ENCODE data around the gene STARD7. TPM values are rescaled to one million over a fixed set of nuclear protein-coding genes. Genes with fewer than 3 reads are reported as not detected.

STARD7 gene
- total and polyA plus RNA-seq, 2 of the 13 experiments (the other 11 are each of a cell fraction or from before 2014, with no cell fraction given), result 88.2 to 300 TPM

- H3K9ac ChIP-seq (ENCODE audit: insufficient read depth, low read depth, low read length), result no peak overlapping the region
- H3K79me2 ChIP-seq (ENCODE audit: insufficient read depth, low read length), result no peaks in the 10 kb centered on the region
- no peak overlapping the region for H2AFZ ChIP-seq (ENCODE audit: low read length)
- no peaks in the 10 kb centered on the region for H4K20me1 ChIP-seq (ENCODE audit: insufficient read depth, low read length)
- BruUV-seq (replicated peaks), result no TSS peak
- ChIA-PET POLR2A (interaction anchor here (1.0 kb wide), 2 partner anchors 91 to 182 kb away, joined by 3 read pairs; partner anchors contain the start of genes CIAO1 and TMEM127), CTCF (ENCODE audit: low intra/inter-chr PET ratio, low total read pairs) (interaction anchor here (1.2 to 2.8 kb wide), 5 partner anchors 32 to 182 kb away, joined by 3 to 33 read pairs (median 12); partner anchors contain the start of gene ASTL)
- DNase-seq (ENCODE audit: low spot score) (peak; percentile 71), FAIRE-seq (peak; percentile 69), ATAC-seq (peak; percentile 95)
- peaks cover 0 to 9% of the 10 kb centered on the region in 2 experiments; a peak in 2 of 5 replicates for H3K27me3 ChIP-seq (ENCODE audit: control insufficient read depth in 1 of 2, insufficient read depth in 2 of 2, low read length in 2 of 2)
- 27% methylated on average over 7 of the region's 8 CpGs for WGBS (ENCODE audit: low lambda C conversion rate)
- intact Hi-C loops (cut with micrococcal nuclease; ENCODE audit: unreplicated experiment), result loop anchor here (1.0 to 10.0 kb wide), 3 partner anchors 36 to 182 kb away; partner anchors contain the start of gene ASTL
- H3K4me3 ChIP-seq (replicated peaks in 1 of 3; ENCODE audit: insufficient read depth in 1 of 3, low read depth in 2 of 3, low read length in 3 of 3), result no peak overlapping the region
- no peaks in the 10 kb centered on the region for H3K9me3 ChIP-seq (ENCODE audit: low read length)
- no peaks in the 10 kb centered on the region for H3K4me1 ChIP-seq (ENCODE audit: insufficient read depth, low read length)
- H3K36me3 ChIP-seq (replicated peaks in 1 of 2; ENCODE audit: control insufficient read depth in 1 of 2, insufficient read depth in 2 of 2, low read length in 2 of 2), result no peaks in the 10 kb centered on the region
- H3K4me2 ChIP-seq (ENCODE audit: low read depth, low read length), result no peak overlapping the region
- in situ Hi-C loops (cut with HindIII; ENCODE audit: extremely low pct_ligation_motif_present, low pct_unique_long_range_greater_than_20kb), result no loop called here
- H3K27ac ChIP-seq (ENCODE audit: extremely low read length, insufficient read depth, low read length), result no peak overlapping the region
- TF ChIP-seq CTCF (CRISPR knock-in tag; IDR thresholded peaks at IDR 0.05) (peak; percentile 94), ZNF30 (CRISPR knock-in tag; IDR thresholded peaks at IDR 0.05) (peak; percentile 46; the same call in 1 of the 2 replicates), KAT2B (IDR thresholded peaks at IDR 0.05; ENCODE audit: borderline replicate concordance, low read depth, low read length) (no peak), AKAP8 (CRISPR knock-in tag; IDR thresholded peaks at IDR 0.05) (no peak), FOXO4 (CRISPR knock-in tag; conservative IDR thresholded peaks at IDR 0.05) (0 out of 2 replicates have a peak, but pooled peaks have one; percentile 66), ZSCAN25 (CRISPR knock-in tag; IDR thresholded peaks at IDR 0.05) (peak; percentile 59; the same call in 1 of the 2 replicates), LCORL (IDR thresholded peaks at IDR 0.05) (no peak), LCORL (CRISPR knock-in tag; IDR thresholded peaks at IDR 0.05) (peak; percentile 19; the same call in 1 of the 2 replicates), KDM2A (CRISPR knock-in tag; IDR thresholded peaks at IDR 0.05; ENCODE audit: borderline replicate concordance, low read depth) (peak; percentile 44; the same call in 1 of the 2 replicates), REXO4 (CRISPR knock-in tag; IDR thresholded peaks at IDR 0.05; ENCODE audit: borderline replicate concordance) (no peak), NRL (CRISPR knock-in tag; IDR thresholded peaks at IDR 0.05; ENCODE audit: borderline replicate concordance) (0 out of 2 replicates have a peak, but pooled peaks have one; percentile 52), SAP130 (CRISPR knock-in tag; IDR thresholded peaks at IDR 0.05; ENCODE audit: low read depth) (peak; percentile 30; the same call in 1 of the 2 replicates), MEIS1 (CRISPR knock-in tag; IDR thresholded peaks at IDR 0.05; ENCODE audit: borderline replicate concordance) (0 out of 2 replicates have a peak, but pooled peaks have one; percentile 52), ZNF256 (CRISPR knock-in tag; conservative IDR thresholded peaks at IDR 0.05) (no peak), TFE3 (CRISPR knock-in tag; IDR thresholded peaks at IDR 0.05) (peak; percentile 29; the same call in 1 of the 2 replicates), RFXAP (CRISPR knock-in tag; IDR thresholded peaks at IDR 0.05; ENCODE audit: borderline replicate concordance) (no peak), HINFP (CRISPR knock-in tag; IDR thresholded peaks at IDR 0.05; ENCODE audit: low read depth) (peak; percentile 68; the same call in 1 of the 2 replicates)
Measured at GRCh38 chr2:96174251-96175144, 34.1 kb downstream of the STARD7 start.
